ENCODE results near the gene SLC6A17. TPM values are rescaled to one million over a fixed set of nuclear protein-coding genes. Genes with fewer than 3 reads are reported as not detected.

SLC6A17 gene
- total RNA-seq, 1 experiment from 2014 or later: not detected

GRCh38 chr1:110172001-110172400, 21.7 kb downstream of the SLC6A17 start:
- CTCF ChIA-PET: no interaction called here
- no peaks in the 10 kb centered on the region for H3K36me3 ChIP-seq (ENCODE audit: insufficient read depth, low read length, poor library complexity, severe bottlenecking)

GRCh38 chr1:110173466-110174105, 23.3 kb downstream of the SLC6A17 start:
- ChIA-PET POLR2A (ENCODE audit: low non-redundant PET) (no interaction called here), CTCF (no interaction called here)
- H3K9me3 ChIP-seq (ENCODE audit: low read depth, low read length, poor library complexity, severe bottlenecking): no peaks in the 10 kb centered on the region
- no peak overlapping the region for H3K4me3 ChIP-seq (ENCODE audit: low read depth, low read length, poor library complexity, severe bottlenecking)
- TF ChIP-seq EZH2 (IDR thresholded peaks at IDR 0.05; ENCODE audit: borderline replicate concordance, low read depth, low read length, poor library complexity, severe bottlenecking): no peak
- TF ChIP-seq CTCF (conservative IDR thresholded peaks at IDR 0.05; ENCODE audit: low read depth, low read length): no peak
- no peaks in the 10 kb centered on the region for H3K36me3 ChIP-seq (ENCODE audit: insufficient read depth, low read length, poor library complexity, severe bottlenecking)
- H3K27ac ChIP-seq (ENCODE audit: low read depth, low read length, poor library complexity, severe bottlenecking): no peak overlapping the region
- peak; percentile 17 for DNase-seq (ENCODE audit: low spot score)
- intact Hi-C loops (cut with micrococcal nuclease; ENCODE audit: unreplicated experiment): no loop called here
- H3K4me1 ChIP-seq (ENCODE audit: insufficient read depth, low read length, poor library complexity, severe bottlenecking): peaks cover 4% of the 10 kb centered on the region
- BruUV-seq (replicated peaks): no TSS peak
- no peaks in the 10 kb centered on the region for H3K27me3 ChIP-seq (replicated peaks; ENCODE audit: insufficient read depth, low read depth, low read length, poor library complexity)

More at GRCh38 chr1:110172001-110172400, 21.7 kb downstream of the SLC6A17 start:
- no TSS peak for BruUV-seq (replicated peaks)
- intact Hi-C loops (cut with micrococcal nuclease; ENCODE audit: unreplicated experiment): loop anchor here (1.0 kb wide), 1 partner anchor 16 kb away; no protein-coding TSS in a partner anchor
- Histone ChIP-seq H3K27ac (ENCODE audit: low read depth, low read length, poor library complexity, severe bottlenecking) (no peak overlapping the region), H3K9me3 (ENCODE audit: low read depth, low read length, poor library complexity, severe bottlenecking) (no peaks in the 10 kb centered on the region), H3K4me1 (ENCODE audit: insufficient read depth, low read length, poor library complexity, severe bottlenecking) (peaks cover 4% of the 10 kb centered on the region), H3K27me3 (replicated peaks; ENCODE audit: insufficient read depth, low read depth, low read length, poor library complexity) (no peaks in the 10 kb centered on the region), H3K4me3 (ENCODE audit: low read depth, low read length, poor library complexity, severe bottlenecking) (no peak overlapping the region)
- DNase-seq (ENCODE audit: low spot score): no peak
- POLR2A ChIA-PET (ENCODE audit: low non-redundant PET): no interaction called here
- no peak for TF ChIP-seq CTCF (conservative IDR thresholded peaks at IDR 0.05; ENCODE audit: low read depth, low read length)
- no peak for TF ChIP-seq EZH2 (IDR thresholded peaks at IDR 0.05; ENCODE audit: borderline replicate concordance, low read depth, low read length, poor library complexity, severe bottlenecking)

GRCh38 chr1:110174961-110175360, 24.7 kb downstream of the SLC6A17 start:
- peaks cover 4% of the 10 kb centered on the region for H3K4me1 ChIP-seq (ENCODE audit: insufficient read depth, low read length, poor library complexity, severe bottlenecking)
- H3K27ac ChIP-seq (ENCODE audit: low read depth, low read length, poor library complexity, severe bottlenecking): no peak overlapping the region
- H3K9me3 ChIP-seq (ENCODE audit: low read depth, low read length, poor library complexity, severe bottlenecking): no peaks in the 10 kb centered on the region
- ChIA-PET POLR2A (ENCODE audit: low non-redundant PET) (no interaction called here), CTCF (no interaction called here)
- H3K4me3 ChIP-seq (ENCODE audit: low read depth, low read length, poor library complexity, severe bottlenecking): no peak overlapping the region
- H3K36me3 ChIP-seq (ENCODE audit: insufficient read depth, low read length, poor library complexity, severe bottlenecking): no peaks in the 10 kb centered on the region
- no TSS peak for BruUV-seq (replicated peaks)
- DNase-seq (ENCODE audit: low spot score): no peak
- intact Hi-C loops (cut with micrococcal nuclease; ENCODE audit: unreplicated experiment): no loop called here
- no peaks in the 10 kb centered on the region for H3K27me3 ChIP-seq (replicated peaks; ENCODE audit: insufficient read depth, low read depth, low read length, poor library complexity)
- no peak for TF ChIP-seq CTCF (conservative IDR thresholded peaks at IDR 0.05; ENCODE audit: low read depth, low read length)
- no peak for TF ChIP-seq EZH2 (IDR thresholded peaks at IDR 0.05; ENCODE audit: borderline replicate concordance, low read depth, low read length, poor library complexity, severe bottlenecking)

Data from A673 (cell line).